ENCODE data around the gene ABL2.

Gene ABL2

DNA sequence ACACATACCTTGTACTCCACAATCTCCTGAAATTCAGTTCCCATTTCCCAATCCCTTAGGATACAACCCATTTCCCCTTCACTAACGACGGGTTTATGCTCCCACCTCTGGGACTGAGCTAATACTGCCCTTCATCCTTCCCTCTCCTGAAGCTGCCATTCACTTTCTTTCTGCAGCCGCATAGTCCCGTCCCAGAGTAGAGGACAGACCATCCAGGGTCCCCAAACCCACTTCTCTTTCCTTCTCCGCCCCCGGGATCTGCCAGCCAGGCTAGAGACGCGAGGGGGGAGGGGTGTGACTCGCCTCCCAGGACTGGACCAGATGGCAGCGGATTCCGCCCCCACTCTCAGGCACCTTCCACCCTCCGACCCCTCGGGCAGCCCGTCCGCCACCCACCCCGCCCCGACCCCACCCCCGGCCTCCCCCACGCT lies 679 bp downstream of the ABL2 start:
- TF ChIP-seq TAF1 (IDR thresholded peaks at IDR 0.05; ENCODE audit: low read depth), result no peak
- TF ChIP-seq EGR1 (IDR thresholded peaks at IDR 0.05), result 0 out of 2 replicates have a peak, but pooled peaks have one; percentile 20

DNA sequence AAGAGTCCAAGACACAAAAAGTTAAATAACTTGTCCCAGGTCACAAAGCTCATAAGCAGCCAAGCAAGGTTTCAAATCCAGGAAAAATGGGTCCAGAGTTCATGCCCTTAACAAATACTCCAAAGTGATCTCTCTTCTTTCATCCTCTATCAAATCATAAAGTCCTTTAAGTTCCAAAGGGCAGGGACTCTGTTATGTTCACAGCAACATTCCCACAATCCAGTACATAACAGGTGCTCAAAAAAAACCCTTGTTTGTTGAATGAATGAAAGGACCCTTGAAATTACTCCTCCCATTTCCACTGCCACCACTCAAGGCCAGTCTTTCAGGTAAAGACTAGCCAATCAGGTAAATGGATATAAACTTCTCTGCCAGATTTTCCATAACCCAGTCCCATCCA lies 2.7 kb downstream of the ABL2 start:
- no peak for TF ChIP-seq ZBTB7A (IDR thresholded peaks at IDR 0.05; ENCODE audit: low read depth)
- no peak for TF ChIP-seq RAD21 (IDR thresholded peaks at IDR 0.05; ENCODE audit: low read depth)
- no peak for TF ChIP-seq TAF1 (IDR thresholded peaks at IDR 0.05; ENCODE audit: low read depth)
- TF ChIP-seq, protein P1, sequence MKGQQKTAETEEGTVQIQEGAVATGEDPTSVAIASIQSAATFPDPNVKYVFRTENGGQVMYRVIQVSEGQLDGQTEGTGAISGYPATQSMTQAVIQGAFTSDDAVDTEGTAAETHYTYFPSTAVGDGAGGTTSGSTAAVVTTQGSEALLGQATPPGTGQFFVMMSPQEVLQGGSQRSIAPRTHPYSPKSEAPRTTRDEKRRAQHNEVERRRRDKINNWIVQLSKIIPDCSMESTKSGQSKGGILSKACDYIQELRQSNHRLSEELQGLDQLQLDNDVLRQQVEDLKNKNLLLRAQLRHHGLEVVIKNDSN (IDR thresholded peaks at IDR 0.05), result no peak
- no peak for TF ChIP-seq EP300 (IDR thresholded peaks at IDR 0.05; ENCODE audit: borderline replicate concordance)
- TF ChIP-seq FOXM1 (IDR thresholded peaks at IDR 0.05; ENCODE audit: borderline replicate concordance, low read depth), result no peak
- TF ChIP-seq NFIC (IDR thresholded peaks at IDR 0.05), result no peak
- TF ChIP-seq CEBPB (IDR thresholded peaks at IDR 0.05), result no peak
- no peak for TF ChIP-seq YY1 (IDR thresholded peaks at IDR 0.05; ENCODE audit: low read depth)

DNA sequence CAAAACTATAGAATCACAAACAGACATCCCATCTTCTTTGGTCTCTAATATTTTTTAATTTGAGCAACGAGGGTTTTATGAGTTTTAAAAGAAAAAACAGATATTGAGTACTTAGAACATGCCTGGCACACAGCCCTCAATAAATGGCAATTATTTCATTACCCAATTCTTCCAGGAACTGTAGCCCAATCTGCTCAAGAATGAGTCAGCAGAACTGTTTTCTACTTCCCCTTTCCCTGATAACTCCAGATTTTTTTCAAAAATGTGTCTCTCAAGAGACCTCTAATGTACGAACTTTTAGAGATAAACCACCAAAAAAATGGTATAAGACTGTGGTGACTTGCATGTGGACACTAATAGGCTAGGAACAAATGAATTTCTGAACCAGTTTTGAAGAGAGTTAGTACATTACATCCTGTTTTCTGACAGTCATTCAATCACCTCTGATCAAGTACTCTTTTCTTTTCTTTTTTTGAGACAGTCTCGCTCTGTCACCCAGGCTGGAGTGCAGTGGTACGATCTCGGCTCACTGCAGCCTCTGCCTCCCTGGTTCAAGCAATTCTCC lies 11.5 kb downstream of the ABL2 start:
- TF ChIP-seq RAD21 (IDR thresholded peaks at IDR 0.05; ENCODE audit: low read depth), result no peak
- TF ChIP-seq ZBTB7A (IDR thresholded peaks at IDR 0.05; ENCODE audit: low read depth), result no peak
- TF ChIP-seq CREB1 (IDR thresholded peaks at IDR 0.05; ENCODE audit: low read depth), result no peak
- TF ChIP-seq NFIC (IDR thresholded peaks at IDR 0.05), result no peak
- no peak for TF ChIP-seq EGR1 (IDR thresholded peaks at IDR 0.05)
- TF ChIP-seq TCF12 (IDR thresholded peaks at IDR 0.05; ENCODE audit: low read depth), result no peak
- TF ChIP-seq, protein P2, sequence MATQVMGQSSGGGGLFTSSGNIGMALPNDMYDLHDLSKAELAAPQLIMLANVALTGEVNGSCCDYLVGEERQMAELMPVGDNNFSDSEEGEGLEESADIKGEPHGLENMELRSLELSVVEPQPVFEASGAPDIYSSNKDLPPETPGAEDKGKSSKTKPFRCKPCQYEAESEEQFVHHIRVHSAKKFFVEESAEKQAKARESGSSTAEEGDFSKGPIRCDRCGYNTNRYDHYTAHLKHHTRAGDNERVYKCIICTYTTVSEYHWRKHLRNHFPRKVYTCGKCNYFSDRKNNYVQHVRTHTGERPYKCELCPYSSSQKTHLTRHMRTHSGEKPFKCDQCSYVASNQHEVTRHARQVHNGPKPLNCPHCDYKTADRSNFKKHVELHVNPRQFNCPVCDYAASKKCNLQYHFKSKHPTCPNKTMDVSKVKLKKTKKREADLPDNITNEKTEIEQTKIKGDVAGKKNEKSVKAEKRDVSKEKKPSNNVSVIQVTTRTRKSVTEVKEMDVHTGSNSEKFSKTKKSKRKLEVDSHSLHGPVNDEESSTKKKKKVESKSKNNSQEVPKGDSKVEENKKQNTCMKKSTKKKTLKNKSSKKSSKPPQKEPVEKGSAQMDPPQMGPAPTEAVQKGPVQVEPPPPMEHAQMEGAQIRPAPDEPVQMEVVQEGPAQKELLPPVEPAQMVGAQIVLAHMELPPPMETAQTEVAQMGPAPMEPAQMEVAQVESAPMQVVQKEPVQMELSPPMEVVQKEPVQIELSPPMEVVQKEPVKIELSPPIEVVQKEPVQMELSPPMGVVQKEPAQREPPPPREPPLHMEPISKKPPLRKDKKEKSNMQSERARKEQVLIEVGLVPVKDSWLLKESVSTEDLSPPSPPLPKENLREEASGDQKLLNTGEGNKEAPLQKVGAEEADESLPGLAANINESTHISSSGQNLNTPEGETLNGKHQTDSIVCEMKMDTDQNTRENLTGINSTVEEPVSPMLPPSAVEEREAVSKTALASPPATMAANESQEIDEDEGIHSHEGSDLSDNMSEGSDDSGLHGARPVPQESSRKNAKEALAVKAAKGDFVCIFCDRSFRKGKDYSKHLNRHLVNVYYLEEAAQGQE (IDR thresholded peaks at IDR 0.05; ENCODE audit: low read depth), result no peak
- no peak for TF ChIP-seq YY1 (IDR thresholded peaks at IDR 0.05; ENCODE audit: low read depth)
- TF ChIP-seq CEBPB (IDR thresholded peaks at IDR 0.05), result no peak
- no peak for TF ChIP-seq FOXM1 (IDR thresholded peaks at IDR 0.05; ENCODE audit: borderline replicate concordance, low read depth)
- TF ChIP-seq EP300 (IDR thresholded peaks at IDR 0.05; ENCODE audit: borderline replicate concordance), result no peak
- TF ChIP-seq TAF1 (IDR thresholded peaks at IDR 0.05; ENCODE audit: low read depth), result no peak
- TF ChIP-seq, protein P1 (IDR thresholded peaks at IDR 0.05), result no peak
- TF ChIP-seq, protein P3, sequence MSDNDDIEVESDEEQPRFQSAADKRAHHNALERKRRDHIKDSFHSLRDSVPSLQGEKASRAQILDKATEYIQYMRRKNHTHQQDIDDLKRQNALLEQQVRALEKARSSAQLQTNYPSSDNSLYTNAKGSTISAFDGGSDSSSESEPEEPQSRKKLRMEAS (IDR thresholded peaks at IDR 0.05), result no peak
- TF ChIP-seq TEAD4 (IDR thresholded peaks at IDR 0.05), result no peak

DNA sequence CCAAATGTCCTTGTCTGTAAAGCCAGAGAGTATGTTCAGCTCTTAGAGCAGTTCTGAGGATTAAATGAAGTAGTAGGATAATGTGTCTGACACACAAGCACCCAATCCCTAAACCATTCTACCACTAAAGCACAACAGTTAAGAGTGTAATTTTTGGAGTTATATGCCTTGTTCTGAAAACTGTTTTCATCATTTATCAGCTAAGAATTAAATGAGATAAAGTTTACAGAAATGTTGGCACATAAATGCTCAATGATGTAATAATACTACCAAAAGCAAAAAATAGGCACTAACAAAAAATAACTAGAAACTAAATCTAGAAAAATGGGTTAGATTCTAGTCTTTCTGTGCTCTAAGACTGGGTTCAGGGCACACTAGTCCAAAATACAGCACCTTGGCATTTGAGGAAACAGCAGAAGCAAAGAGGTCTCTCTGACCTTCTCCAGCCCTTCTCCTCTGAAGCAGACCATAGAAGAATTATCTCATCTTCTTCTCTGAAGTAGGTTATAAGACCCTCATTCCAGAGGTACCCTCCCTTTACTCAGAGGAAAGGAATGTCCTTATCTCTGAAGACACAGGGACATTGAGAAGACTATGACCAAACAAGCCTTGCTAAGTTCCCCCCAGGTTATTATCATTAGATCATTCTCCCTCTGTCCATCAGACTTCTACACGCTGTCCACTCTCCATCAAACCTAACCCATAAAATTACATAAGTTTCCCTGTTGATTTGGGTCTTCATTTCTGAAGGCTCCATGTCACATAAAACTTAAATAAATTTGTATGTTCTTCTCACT lies 20.6 kb downstream of the ABL2 start:
- TF ChIP-seq EP300 (IDR thresholded peaks at IDR 0.05; ENCODE audit: borderline replicate concordance) (no peak), FOXM1 (IDR thresholded peaks at IDR 0.05; ENCODE audit: borderline replicate concordance, low read depth) (no peak), ZBTB7A (IDR thresholded peaks at IDR 0.05; ENCODE audit: low read depth) (no peak), YY1 (IDR thresholded peaks at IDR 0.05; ENCODE audit: low read depth) (no peak), CEBPB (IDR thresholded peaks at IDR 0.05) (no peak), TCF12 (IDR thresholded peaks at IDR 0.05; ENCODE audit: low read depth) (no peak), NFIC (IDR thresholded peaks at IDR 0.05) (no peak), EGR1 (IDR thresholded peaks at IDR 0.05) (no peak)

DNA sequence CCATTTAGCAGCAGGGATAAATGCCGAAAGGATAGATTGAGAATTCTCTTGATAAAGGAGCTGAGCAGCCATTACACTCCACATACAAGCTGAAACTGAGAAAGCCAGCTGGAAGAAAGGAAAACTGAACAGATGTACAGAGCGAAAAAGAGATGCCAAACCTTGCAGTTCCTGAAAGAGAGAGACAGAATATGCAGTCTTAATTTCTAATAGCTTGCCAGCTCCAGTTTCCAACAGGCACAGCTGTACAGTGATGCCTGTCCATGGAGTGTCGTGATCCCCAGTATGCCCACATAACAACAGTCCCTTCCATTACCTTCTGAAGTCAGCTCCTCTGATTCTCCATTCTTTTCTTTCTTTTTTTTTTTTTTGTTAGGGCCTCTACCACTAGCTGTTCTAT lies 22.7 kb downstream of the ABL2 start:
- TF ChIP-seq TAF1 (IDR thresholded peaks at IDR 0.05; ENCODE audit: low read depth) (no peak), ZBTB7A (IDR thresholded peaks at IDR 0.05; ENCODE audit: low read depth) (no peak), RAD21 (IDR thresholded peaks at IDR 0.05; ENCODE audit: low read depth) (no peak), YY1 (IDR thresholded peaks at IDR 0.05; ENCODE audit: low read depth) (no peak), CREB1 (IDR thresholded peaks at IDR 0.05; ENCODE audit: low read depth) (no peak), NFIC (IDR thresholded peaks at IDR 0.05) (no peak), EP300 (IDR thresholded peaks at IDR 0.05; ENCODE audit: borderline replicate concordance) (no peak), EGR1 (IDR thresholded peaks at IDR 0.05) (no peak), TEAD4 (IDR thresholded peaks at IDR 0.05) (no peak), CEBPB (IDR thresholded peaks at IDR 0.05) (no peak), TCF12 (IDR thresholded peaks at IDR 0.05; ENCODE audit: low read depth) (no peak)
- TF ChIP-seq, protein P1 (IDR thresholded peaks at IDR 0.05), result no peak
- TF ChIP-seq, protein P2 (IDR thresholded peaks at IDR 0.05; ENCODE audit: low read depth), result no peak
- TF ChIP-seq, protein P3 (IDR thresholded peaks at IDR 0.05), result no peak
